Stimulated activated naive B cell treated with anti-CD40 and anti-IgM and Interleukin-4, amounts not matched to agents 10 μg/mL and 1 μg/mL and 100 μg/mL, for 72 hours (primary cell): ENCODE results near the gene MAG.
"Not testable (repeated sequence)": the region's sequence is repeated elsewhere in the genome, so short reads cannot be mapped to it uniquely, and the experiment has no call there.

Experiments used
- ATAC-seq, 2 donors: fragments of 150-1000 bp; cut with Tn5 transposase; replicated peaks; 2 replicates each; pipeline ENCODE4 v1.10.0; 2021; ENCODE audit warnings: moderate library complexity in 1 of 2
- DNase-seq: peaks from one replicate; pipeline ENCODE4 v3.0.0; 2021
- H3K27ac Mint-ChIP-seq: one replicate; pipeline ENCODE4 v1.8.0; 2022; ENCODE audit warnings: mild to moderate bottlenecking, mixed read lengths
- H3K27me3 Mint-ChIP-seq, 2 donors: one replicate each; pipeline ENCODE4 v1.8.0; 2022; ENCODE audit warnings: mixed read lengths in 2 of 2
- H3K36me3 Mint-ChIP-seq, 2 donors: one replicate each; pipeline ENCODE4 v1.8.0; 2022; ENCODE audit warnings: mixed read lengths in 2 of 2, mild to moderate bottlenecking in 1 of 2
- H3K4me1 Mint-ChIP-seq, 2 donors: one replicate each; pipeline ENCODE4 v1.8.0; 2022; ENCODE audit warnings: mixed read lengths in 2 of 2, mild to moderate bottlenecking in 1 of 2
- H3K4me3 Mint-ChIP-seq, 2 donors: one replicate each; pipeline ENCODE4 v1.8.0; 2022; ENCODE audit warnings: mild to moderate bottlenecking in 2 of 2, mixed read lengths in 2 of 2, moderate library complexity in 1 of 2
- H3K9me3 Mint-ChIP-seq, 2 donors: one replicate each; pipeline ENCODE4 v1.8.0; 2022; ENCODE audit warnings: mixed read lengths in 2 of 2, mild to moderate bottlenecking in 1 of 2

The MAG gene

GRCh38 chr19:35349614-35350521 lies 57.9 kb downstream of the MAG start:
- peaks cover 19 to 44% of the 10 kb centered on the region in 2 donors for H3K36me3 Mint-ChIP-seq
- no peak for ATAC-seq
- DNase-seq = no peak
- no peaks in the 10 kb centered on the region for H3K9me3 Mint-ChIP-seq
- peak overlapping the region; percentile 22 to 23 for H3K4me3 Mint-ChIP-seq
- peaks cover 60 to 83% of the 10 kb centered on the region in 2 donors for H3K4me1 Mint-ChIP-seq
- H3K27ac Mint-ChIP-seq = peak overlapping the region; percentile 93
- no peaks in the 10 kb centered on the region for H3K27me3 Mint-ChIP-seq

- ATAC-seq = no peak
- Mint-ChIP-seq H3K4me1 (peaks cover 56 to 75% of the 10 kb centered on the region in 2 donors), H3K9me3 (no peaks in the 10 kb centered on the region), H3K4me3 (no peak overlapping the region), H3K27me3 (no peaks in the 10 kb centered on the region), H3K36me3 (peaks cover 14 to 38% of the 10 kb centered on the region in 2 donors), H3K27ac (peak overlapping the region; percentile 93)
- no peak for DNase-seq
These were observed 58.6 kb downstream of the MAG start for GRCh38 chr19:35350591-35350990.

- Mint-ChIP-seq H3K27me3 (no peaks in the 10 kb centered on the region), H3K27ac (peak overlapping the region; percentile 88), H3K36me3 (peaks cover 4 to 28% of the 10 kb centered on the region in 2 donors), H3K4me1 (peaks cover 52 to 70% of the 10 kb centered on the region in 2 donors), H3K9me3 (no peaks in the 10 kb centered on the region), H3K4me3 (peak overlapping the region in 1 of 2 donors; percentile 10)
- DNase-seq = no peak
- no peak for ATAC-seq
These were observed 59.6 kb downstream of the MAG start for GRCh38 chr19:35351411-35352176.

- Mint-ChIP-seq H3K27me3 (no peaks in the 10 kb centered on the region), H3K9me3 (no peaks in the 10 kb centered on the region), H3K4me1 (peaks cover 46 to 65% of the 10 kb centered on the region in 2 donors), H3K36me3 (peaks cover 0 to 23% of the 10 kb centered on the region in 2 donors), H3K4me3 (peak overlapping the region in 1 of 2 donors; percentile 10), H3K27ac (peak overlapping the region; percentile 88)
- ATAC-seq = no peak
- DNase-seq = no peak
These were observed 60.2 kb downstream of the MAG start for GRCh38 chr19:35352177-35352447.

DNA sequence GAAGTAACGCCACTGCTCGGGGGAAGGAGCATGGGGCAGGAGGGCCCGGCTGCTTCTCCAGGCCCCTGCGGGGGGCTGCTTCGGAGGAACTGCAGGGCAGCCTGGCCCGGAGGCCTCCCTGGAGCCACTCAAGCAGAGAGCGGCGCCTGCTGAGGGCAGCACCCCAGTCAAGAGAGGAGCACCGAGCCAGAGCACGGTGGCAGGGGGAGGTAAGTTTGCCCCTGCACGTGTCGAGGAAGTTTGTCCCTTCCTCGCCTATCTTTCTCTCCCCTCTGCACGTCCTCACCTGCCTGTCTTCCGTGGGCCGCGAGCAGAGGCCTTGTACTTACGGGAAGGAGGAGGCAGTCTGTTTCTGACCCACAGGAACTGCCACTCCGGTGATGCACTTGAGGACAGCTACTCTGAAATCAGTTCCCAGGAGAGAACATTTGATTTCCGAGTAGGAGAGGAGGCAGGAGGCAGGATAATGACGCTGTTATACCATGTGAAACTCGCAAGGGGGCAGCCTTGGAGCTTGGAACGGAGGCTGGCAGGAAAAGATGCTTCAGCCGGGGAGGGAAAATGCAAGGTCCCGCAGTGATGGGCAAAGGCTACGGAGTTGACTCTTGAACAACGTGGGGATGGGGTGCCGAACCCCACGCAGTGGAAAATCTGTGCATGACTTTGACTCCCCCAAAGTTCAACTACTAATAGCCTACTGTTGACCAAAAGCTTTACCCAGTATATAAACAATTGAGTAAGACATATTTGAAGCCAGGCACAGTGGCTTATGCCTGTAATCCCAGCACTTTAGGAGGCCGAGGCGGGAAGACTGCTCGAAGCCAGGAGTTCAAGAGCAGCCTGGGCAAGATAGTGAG lies 60.7 kb downstream of the MAG start:
- Mint-ChIP-seq H3K4me1 (peaks cover 42 to 59% of the 10 kb centered on the region in 2 donors), H3K27me3 (no peaks in the 10 kb centered on the region), H3K9me3 (no peaks in the 10 kb centered on the region), H3K27ac (peak overlapping the region; percentile 88), H3K4me3 (peak overlapping the region; percentile 45 to 49), H3K36me3 (peaks cover 0 to 19% of the 10 kb centered on the region in 2 donors)
- DNase-seq (peak; percentile 72), ATAC-seq (peak; percentile 49 to 60)

GRCh38 chr19:35353635-35354034 lies 61.7 kb downstream of the MAG start:
- Mint-ChIP-seq H3K36me3 (peaks cover 0 to 10% of the 10 kb centered on the region in 2 donors), H3K9me3 (no peaks in the 10 kb centered on the region), H3K27ac (no peak overlapping the region), H3K27me3 (peaks cover 6 to 8% of the 10 kb centered on the region in 2 donors), H3K4me3 (no peak overlapping the region), H3K4me1 (peaks cover 39 to 56% of the 10 kb centered on the region in 2 donors)
- DNase-seq (no peak), ATAC-seq (no peak)

GRCh38 chr19:35354898-35355297 lies 62.9 kb downstream of the MAG start:
- H3K36me3 Mint-ChIP-seq = no peaks in the 10 kb centered on the region
- no peaks in the 10 kb centered on the region for H3K9me3 Mint-ChIP-seq
- ATAC-seq (no peak), DNase-seq (no peak)
- H3K4me1 Mint-ChIP-seq = peaks cover 30 to 43% of the 10 kb centered on the region in 2 donors
- H3K27me3 Mint-ChIP-seq = peaks cover 6 to 8% of the 10 kb centered on the region in 2 donors
- no peak overlapping the region for H3K4me3 Mint-ChIP-seq
- no peak overlapping the region for H3K27ac Mint-ChIP-seq

DNA sequence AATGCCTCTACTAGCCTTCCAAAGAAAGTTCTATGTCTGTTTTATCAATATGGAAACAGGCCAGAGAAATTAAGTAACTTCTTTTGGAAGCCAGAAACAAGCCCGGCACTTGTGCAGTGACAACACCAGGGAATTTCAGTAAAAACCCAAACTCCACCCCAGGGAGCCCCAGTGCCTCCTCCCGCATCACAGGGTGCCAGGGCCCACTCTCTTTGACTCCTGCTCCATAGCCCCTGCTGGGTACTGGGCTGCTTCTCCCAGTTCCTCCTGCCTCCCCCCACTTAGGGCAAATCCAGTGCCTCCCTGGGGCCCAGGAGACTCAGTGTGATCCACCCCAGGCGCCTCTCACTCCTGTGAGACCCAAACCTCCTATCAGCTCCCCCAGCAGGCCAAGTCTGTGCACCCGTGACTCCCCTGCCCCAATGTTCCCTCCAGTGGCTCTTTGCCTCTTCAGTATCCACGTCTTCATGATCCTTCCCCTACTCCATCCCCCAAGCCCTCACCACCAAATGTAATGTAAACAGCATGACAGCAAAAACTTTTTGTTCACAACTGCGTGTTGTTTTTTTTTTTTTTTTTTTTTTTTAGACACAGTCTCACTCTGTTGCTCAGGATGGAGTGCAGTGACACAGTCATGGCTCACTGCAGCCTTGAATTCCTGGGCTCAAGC lies 64.0 kb downstream of the MAG start:
- no peak overlapping the region for H3K4me3 Mint-ChIP-seq
- no peaks in the 10 kb centered on the region for H3K36me3 Mint-ChIP-seq
- H3K27ac Mint-ChIP-seq = no peak overlapping the region
- no peaks in the 10 kb centered on the region for H3K9me3 Mint-ChIP-seq
- peaks cover 21 to 33% of the 10 kb centered on the region in 2 donors for H3K4me1 Mint-ChIP-seq
- ATAC-seq (no peak), DNase-seq (no peak)
- H3K27me3 Mint-ChIP-seq = peaks cover 6 to 8% of the 10 kb centered on the region in 2 donors

GRCh38 chr19:35357867-35358573 lies 66.1 kb downstream of the MAG start, which contains the start of gene FFAR3:
Gene FFAR3, plus strand, starts transcription at chr19:35358460. Its CDS starts 431 bp downstream, at chr19:35358891.
- Mint-ChIP-seq H3K27ac (no peak within 1 kb of the TSS), H3K27me3 (peaks cover 19 to 29% of the 10 kb centered on the region in 2 donors), H3K9me3 (no peaks in the 10 kb centered on the region), H3K4me3 (no peak within 1 kb of the TSS), H3K4me1 (peaks cover 13 to 24% of the 10 kb centered on the region in 2 donors), H3K36me3 (no peaks in the 10 kb centered on the region)
- ATAC-seq = no peak
- no peak for DNase-seq

GRCh38 chr19:35358834-35359233 lies 66.9 kb downstream of the MAG start:
- not testable (repeated sequence) for H3K36me3 Mint-ChIP-seq, H3K9me3 Mint-ChIP-seq, DNase-seq, H3K27ac Mint-ChIP-seq, H3K4me3 Mint-ChIP-seq, ATAC-seq
- H3K27me3 Mint-ChIP-seq = peaks cover 19 to 32% of the 10 kb centered on the region in 2 donors
- peaks cover 13 to 23% of the 10 kb centered on the region in 2 donors for H3K4me1 Mint-ChIP-seq

GRCh38 chr19:35359395-35359794 lies 67.4 kb downstream of the MAG start:
- not testable (repeated sequence) for DNase-seq, ATAC-seq, H3K9me3 Mint-ChIP-seq, H3K4me3 Mint-ChIP-seq, H3K36me3 Mint-ChIP-seq, H3K27ac Mint-ChIP-seq
- H3K27me3 Mint-ChIP-seq = peaks cover 19 to 32% of the 10 kb centered on the region in 2 donors
- H3K4me1 Mint-ChIP-seq = peaks cover 13 to 23% of the 10 kb centered on the region in 2 donors

GRCh38 chr19:35360081-35360480 lies 68.1 kb downstream of the MAG start:
- ATAC-seq, DNase-seq, H3K9me3 Mint-ChIP-seq, H3K27ac Mint-ChIP-seq, H3K4me3 Mint-ChIP-seq, H3K36me3 Mint-ChIP-seq: not testable (repeated sequence)
- H3K4me1 Mint-ChIP-seq = peaks cover 13 to 23% of the 10 kb centered on the region in 2 donors
- H3K27me3 Mint-ChIP-seq = peaks cover 19 to 39% of the 10 kb centered on the region in 2 donors

DNA sequence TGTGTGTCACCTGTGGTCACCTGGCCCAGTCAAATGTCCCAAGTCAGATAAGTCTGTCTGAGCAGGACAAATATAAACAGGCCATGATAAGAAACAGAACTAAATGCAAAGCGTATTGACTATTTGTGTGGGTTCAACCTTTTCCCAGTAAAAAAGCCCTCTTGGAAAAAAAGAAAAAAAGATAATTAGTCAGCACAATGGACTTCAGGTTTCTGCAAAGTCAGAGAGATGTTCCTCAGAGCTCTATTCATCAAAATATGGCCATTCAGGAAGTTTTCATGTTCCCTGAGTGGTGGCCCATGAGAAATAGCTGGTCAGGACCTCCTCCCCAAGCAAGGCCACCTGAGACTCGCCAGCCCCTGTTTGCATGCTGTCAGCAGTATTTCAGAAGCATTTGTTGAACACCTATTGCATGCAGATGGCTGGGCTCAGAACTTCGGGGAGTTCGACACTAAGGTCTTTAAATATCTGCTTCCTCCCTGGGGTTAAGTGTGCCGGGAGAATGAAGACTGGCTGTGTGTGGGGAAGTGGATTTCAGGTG lies 69.0 kb downstream of the MAG start:
- no peaks in the 10 kb centered on the region for H3K9me3 Mint-ChIP-seq
- peaks cover 22 to 43% of the 10 kb centered on the region in 2 donors for H3K27me3 Mint-ChIP-seq
- DNase-seq (no peak), ATAC-seq (no peak)
- peak overlapping the region; percentile 4 for H3K27ac Mint-ChIP-seq
- H3K4me3 Mint-ChIP-seq = no peak overlapping the region
- H3K4me1 Mint-ChIP-seq = peaks cover 11 to 20% of the 10 kb centered on the region in 2 donors
- no peaks in the 10 kb centered on the region for H3K36me3 Mint-ChIP-seq
